T-cell (primary cell): ENCODE measurements around the gene RIF1. TPM values are rescaled to one million over a fixed set of nuclear protein-coding genes. Genes with fewer than 3 reads are reported as not detected.

Experiments used
- ATAC-seq, 4 experiments: fragments of 200-7000 bp in 3 of 4; fragments of 150-1000 bp in 1 of 4; cut with Tn5 transposase; replicated peaks in 1 of 4; 1 replicate in 3 of 4; 2 replicates in 1 of 4; pipeline ENCODE4 v1.10.0; 2021; ENCODE audit warnings: moderate library complexity in 3 of 4, mild to moderate bottlenecking in 2 of 4, moderate number of reproducible peaks in 1 of 4
- CTCF ChIA-PET, 2 donors: fragments of 300-600 bp; sonication (Branson Sonifier 250); formaldehyde crosslinking; loops; one replicate each; lab custom pipeline; 2022; ENCODE audit warnings: antibody characterized with exemption in 2 of 2; lab: Charles Lee
- POLR2A ChIA-PET, 2 donors: fragments of 300-600 bp; sonication (Branson Sonifier 250); formaldehyde crosslinking; loops; one replicate each; lab custom pipeline; 2022; ENCODE audit warnings: antibody characterized with exemption in 2 of 2; lab: Charles Lee
- DNase-seq, 35 experiments: peaks; one replicate each; pipeline versions ENCODE4 v3.0.0 to v3.0.0-alpha.2; 2013 to 2023
- H3K27ac ChIP-seq: one replicate; pipeline ENCODE4 v1.5.1; 2013; ENCODE audit warnings: low read length
- H3K27me3 ChIP-seq, 2 experiments: replicated peaks in 1 of 2; 1 replicate in 1 of 2; 2 replicates in 1 of 2; pipeline versions ENCODE4 v1.6.1 to v1.7.0; 2013; ENCODE audit warnings: low read length in 1 of 2, mixed read lengths in 1 of 2; ENCODE audit not compliant: control insufficient read depth in 2 of 2, insufficient read depth in 2 of 2; ENCODE audit errors: extremely low read depth in 1 of 2
- H3K36me3 ChIP-seq, 2 donors: 1 replicate in 1 of 2; 2 replicates in 1 of 2; pipeline versions ENCODE4 v1.6.1 to v1.7.0; 2013; ENCODE audit warnings: low read length in 1 of 2; ENCODE audit not compliant: control insufficient read depth in 2 of 2, insufficient read depth in 1 of 2; ENCODE audit errors: extremely low read depth in 1 of 2
- H3K4me1 ChIP-seq, 2 experiments: 1 replicate in 1 of 2; 2 replicates in 1 of 2; pipeline versions ENCODE4 v1.6.1 to v1.7.0; 2013; ENCODE audit warnings: low read length in 2 of 2, mixed read lengths in 1 of 2; ENCODE audit not compliant: insufficient read depth in 2 of 2, control insufficient read depth in 1 of 2; ENCODE audit errors: extremely low read depth in 1 of 2
- H3K4me3 ChIP-seq, 2 donors: 1 replicate in 1 of 2; 2 replicates in 1 of 2; pipeline versions ENCODE4 v1.5.1 to v1.7.0; 2013; ENCODE audit warnings: mild to moderate bottlenecking in 2 of 2, low read length in 1 of 2, moderate library complexity in 1 of 2; ENCODE audit not compliant: control insufficient read depth in 1 of 2; ENCODE audit errors: extremely low read depth in 1 of 2
- H3K9me3 ChIP-seq: 2 replicates; pipeline ENCODE4 v1.7.0; 2013
- H3K27ac Mint-ChIP-seq, 2 donors: one replicate each; pipeline ENCODE4 v1.8.0; 2020 to 2021; ENCODE audit warnings: mild to moderate bottlenecking in 2 of 2, mixed read lengths in 2 of 2
- H3K27me3 Mint-ChIP-seq, 2 donors: one replicate each; pipeline ENCODE4 v1.8.0; 2021 to 2022; ENCODE audit warnings: mixed read lengths in 2 of 2
- H3K36me3 Mint-ChIP-seq: one replicate; pipeline ENCODE4 v1.8.0; 2021; ENCODE audit warnings: mixed read lengths
- H3K4me1 Mint-ChIP-seq, 3 donors: one replicate each; pipeline ENCODE4 v1.8.0; 2020 to 2022; ENCODE audit warnings: mixed read lengths in 3 of 3, mild to moderate bottlenecking in 1 of 3
- H3K4me3 Mint-ChIP-seq, 3 donors: one replicate each; pipeline ENCODE4 v1.8.0; 2020 to 2022; ENCODE audit warnings: mild to moderate bottlenecking in 3 of 3, mixed read lengths in 3 of 3, moderate library complexity in 3 of 3
- H3K9me3 Mint-ChIP-seq, 3 donors: one replicate each; pipeline ENCODE4 v1.8.0; 2020 to 2022; ENCODE audit warnings: mixed read lengths in 3 of 3
- WGBS: methylation state at CpG from one replicate; pipeline ENCODE4 v1.1.5; 2013; ENCODE audit warnings: missing lambda C conversion rate; ENCODE audit not compliant: insufficient coverage; 5-methylcytosine and 5-hydroxymethylcytosine counted together
- total RNA-seq, 35 experiments: library from RNA in 6 of 35; stranded (reverse) in 6 of 35; fragments of 120-200 nt in 1 of 35; gene quantifications; one replicate each; pipeline versions ENCODE4 v1.2.1 to v1.2.4 and lab custom pipeline; 2013 to 2026

RIF1 gene
- total RNA-seq, 5 donors from 2014 or later (not counting 1 experiment from before 2014, with no cell fraction given) = 46.6 to 68.3 (median 58.3) TPM

- Mint-ChIP-seq H3K4me1 (no peaks in the 10 kb centered on the region), H3K27ac (no peak overlapping the region), H3K4me3 (no peak overlapping the region), H3K27me3 (no peaks in the 10 kb centered on the region), H3K36me3 (peaks cover 11% of the 10 kb centered on the region), H3K9me3 (no peaks in the 10 kb centered on the region)
- no peaks in the 10 kb centered on the region for H3K4me1 ChIP-seq
- no peaks in the 10 kb centered on the region for H3K27me3 ChIP-seq
- CTCF ChIA-PET = no interaction called here
- POLR2A ChIA-PET = no interaction called here
- DNase-seq = no peak
- 81% methylated on average over 2 of the region's 4 CpGs for WGBS
- no peak for ATAC-seq
- no peak overlapping the region for H3K27ac ChIP-seq
- H3K36me3 ChIP-seq = peaks cover 0 to 3% of the 10 kb centered on the region in 2 donors
- H3K9me3 ChIP-seq = no peaks in the 10 kb centered on the region
- no peak overlapping the region for H3K4me3 ChIP-seq
These were observed 96.5 kb downstream of the RIF1 start for GRCh38 chr2:151506170-151506569.

GRCh38 chr2:151508519-151508918, 98.8 kb downstream of the RIF1 start:
- no peak overlapping the region for H3K27ac Mint-ChIP-seq
- H3K36me3 Mint-ChIP-seq = peaks cover 23% of the 10 kb centered on the region
- H3K27ac ChIP-seq = no peak overlapping the region
- no peak overlapping the region for H3K4me3 ChIP-seq
- 95% methylated on average over 3 of the region's 3 CpGs for WGBS
- no peaks in the 10 kb centered on the region for H3K27me3 Mint-ChIP-seq
- no peaks in the 10 kb centered on the region for H3K27me3 ChIP-seq
- peaks cover 0 to 3% of the 10 kb centered on the region in 2 donors for H3K36me3 ChIP-seq
- DNase-seq (no peak), ATAC-seq (no peak)
- no peak overlapping the region for H3K4me3 Mint-ChIP-seq
- ChIA-PET CTCF (no interaction called here), POLR2A (no interaction called here)
- no peaks in the 10 kb centered on the region for H3K9me3 Mint-ChIP-seq
- no peaks in the 10 kb centered on the region for H3K4me1 ChIP-seq
- H3K4me1 Mint-ChIP-seq = no peaks in the 10 kb centered on the region
- no peaks in the 10 kb centered on the region for H3K9me3 ChIP-seq

GRCh38 chr2:151518802-151519201, 109.1 kb downstream of the RIF1 start:
- peaks cover 19% of the 10 kb centered on the region for H3K36me3 Mint-ChIP-seq
- H3K27ac ChIP-seq = no peak overlapping the region
- no peaks in the 10 kb centered on the region for H3K27me3 ChIP-seq
- POLR2A ChIA-PET = interaction anchor here in 1 of 2 donors (0.6 kb wide), 1 partner anchor 167 kb away, joined by 3 read pairs; no protein-coding TSS in a partner anchor
- CTCF ChIA-PET = interaction anchor here in 1 of 2 donors (0.6 kb wide), 1 partner anchor 155 kb away, joined by 3 read pairs; no protein-coding TSS in a partner anchor
- no peaks in the 10 kb centered on the region for H3K4me1 ChIP-seq
- no peaks in the 10 kb centered on the region for H3K36me3 ChIP-seq
- H3K27me3 Mint-ChIP-seq = no peaks in the 10 kb centered on the region
- WGBS = 100% methylated on average over 1 of the region's 3 CpGs
- DNase-seq (no peak), ATAC-seq (no peak)
- no peak overlapping the region for H3K4me3 ChIP-seq
- H3K9me3 ChIP-seq = no peaks in the 10 kb centered on the region
- H3K9me3 Mint-ChIP-seq = no peaks in the 10 kb centered on the region
- H3K4me3 Mint-ChIP-seq = no peak overlapping the region
- no peaks in the 10 kb centered on the region for H3K4me1 Mint-ChIP-seq
- no peak overlapping the region for H3K27ac Mint-ChIP-seq

- no peak for ATAC-seq
- H3K9me3 Mint-ChIP-seq = no peaks in the 10 kb centered on the region
- no peak overlapping the region for H3K4me3 ChIP-seq
- no peak overlapping the region for H3K4me3 Mint-ChIP-seq
- no peak for DNase-seq
- ChIA-PET POLR2A (no interaction called here), CTCF (no interaction called here)
- no CpG with 5 or more reads among the region's 1 CpG for WGBS
- H3K4me1 ChIP-seq = no peaks in the 10 kb centered on the region
- H3K4me1 Mint-ChIP-seq = no peaks in the 10 kb centered on the region
- peaks cover 14% of the 10 kb centered on the region for H3K36me3 Mint-ChIP-seq
- H3K27ac Mint-ChIP-seq = no peak overlapping the region
- no peaks in the 10 kb centered on the region for H3K27me3 ChIP-seq
- no peaks in the 10 kb centered on the region for H3K27me3 Mint-ChIP-seq
- no peak overlapping the region for H3K27ac ChIP-seq
- no peaks in the 10 kb centered on the region for H3K36me3 ChIP-seq
- H3K9me3 ChIP-seq = no peaks in the 10 kb centered on the region
These were observed 111.3 kb downstream of the RIF1 start for GRCh38 chr2:151520976-151521375.

GRCh38 chr2:151522556-151522955, 112.9 kb downstream of the RIF1 start:
- H3K9me3 Mint-ChIP-seq = no peaks in the 10 kb centered on the region
- H3K4me3 Mint-ChIP-seq = no peak overlapping the region
- H3K27ac ChIP-seq = no peak overlapping the region
- no peaks in the 10 kb centered on the region for H3K4me1 Mint-ChIP-seq
- DNase-seq (no peak), ATAC-seq (no peak)
- no peaks in the 10 kb centered on the region for H3K27me3 Mint-ChIP-seq
- no peak overlapping the region for H3K4me3 ChIP-seq
- H3K27ac Mint-ChIP-seq = no peak overlapping the region
- H3K4me1 ChIP-seq = no peaks in the 10 kb centered on the region
- POLR2A ChIA-PET = no interaction called here
- no peaks in the 10 kb centered on the region for H3K27me3 ChIP-seq
- no peaks in the 10 kb centered on the region for H3K36me3 ChIP-seq
- WGBS = no CpG with 5 or more reads among the region's 7 CpGs
- peaks cover 12% of the 10 kb centered on the region for H3K36me3 Mint-ChIP-seq
- no peaks in the 10 kb centered on the region for H3K9me3 ChIP-seq
- CTCF ChIA-PET = no interaction called here

GRCh38 chr2:151523850-151524249, 114.1 kb downstream of the RIF1 start:
- Histone ChIP-seq H3K9me3 (no peaks in the 10 kb centered on the region), H3K36me3 (no peaks in the 10 kb centered on the region), H3K27ac (no peak overlapping the region), H3K4me1 (no peaks in the 10 kb centered on the region), H3K27me3 (no peaks in the 10 kb centered on the region), H3K4me3 (no peak overlapping the region)
- Mint-ChIP-seq H3K4me1 (no peaks in the 10 kb centered on the region), H3K27ac (no peak overlapping the region), H3K36me3 (peaks cover 8% of the 10 kb centered on the region), H3K4me3 (no peak overlapping the region), H3K9me3 (no peaks in the 10 kb centered on the region), H3K27me3 (no peaks in the 10 kb centered on the region)
- ATAC-seq = no peak
- DNase-seq = no peak
- POLR2A ChIA-PET = no interaction called here
- CTCF ChIA-PET = interaction anchor here in 1 of 2 donors (0.5 kb wide), 1 partner anchor 15 kb away, joined by 3 read pairs; no protein-coding TSS in a partner anchor
- WGBS = 60% methylated on average over 1 of the region's 3 CpGs
